SIG-M5 (cell line): Measurements from ENCODE around the gene AMHR2.

Source experiments
- DNase-seq: peaks from one replicate; lab custom pipeline; 2025; lab: John Stamatoyannopoulos, UW

AMHR2 gene

DNA sequence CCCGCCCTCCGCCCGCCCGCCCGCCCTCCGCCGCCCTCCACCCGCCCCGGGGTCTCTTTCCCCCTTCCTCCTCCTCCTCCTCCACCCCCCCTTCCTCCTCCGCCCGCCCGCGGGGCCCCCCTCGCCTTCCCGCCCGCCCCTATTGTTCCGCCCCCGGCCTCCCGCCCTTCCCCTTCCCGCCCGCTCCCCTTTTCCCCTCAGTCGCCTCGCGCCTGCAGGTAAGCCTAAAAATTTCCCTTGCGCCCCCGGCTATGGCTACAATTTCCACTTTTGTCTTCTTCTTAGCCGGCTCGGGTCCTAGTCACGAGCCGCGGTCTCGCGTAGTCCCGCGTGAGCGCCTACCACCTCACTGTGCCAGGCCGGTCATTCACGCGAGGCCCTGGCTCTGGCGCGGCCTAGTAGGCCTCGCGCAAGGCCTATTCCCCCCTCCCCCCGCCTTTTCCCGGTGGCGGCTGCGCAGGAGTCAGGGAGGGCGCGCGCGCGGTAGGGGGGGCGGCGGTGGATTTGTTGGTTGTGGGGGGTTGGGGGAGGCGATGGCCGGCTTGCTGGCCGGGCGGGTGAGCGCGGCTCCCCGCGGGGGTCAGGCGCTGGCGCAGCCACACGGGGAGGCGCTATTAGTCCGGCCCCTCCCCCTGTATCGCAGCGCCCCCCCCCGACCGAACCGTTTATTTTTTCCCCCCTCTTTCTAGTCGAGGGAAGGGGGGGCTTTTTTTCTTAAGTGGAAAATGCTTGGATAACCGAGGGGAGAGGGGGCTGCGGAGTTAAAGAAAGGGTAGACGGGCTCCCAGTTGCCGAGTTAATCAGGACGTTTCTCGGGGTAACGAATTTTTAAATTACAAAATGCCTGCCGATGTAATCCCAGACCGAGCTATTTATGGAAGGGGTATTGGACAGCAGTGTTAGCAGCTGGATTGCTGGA lies 28.8 kb downstream of the AMHR2 start:
- DNase-seq: no peak

DNA sequence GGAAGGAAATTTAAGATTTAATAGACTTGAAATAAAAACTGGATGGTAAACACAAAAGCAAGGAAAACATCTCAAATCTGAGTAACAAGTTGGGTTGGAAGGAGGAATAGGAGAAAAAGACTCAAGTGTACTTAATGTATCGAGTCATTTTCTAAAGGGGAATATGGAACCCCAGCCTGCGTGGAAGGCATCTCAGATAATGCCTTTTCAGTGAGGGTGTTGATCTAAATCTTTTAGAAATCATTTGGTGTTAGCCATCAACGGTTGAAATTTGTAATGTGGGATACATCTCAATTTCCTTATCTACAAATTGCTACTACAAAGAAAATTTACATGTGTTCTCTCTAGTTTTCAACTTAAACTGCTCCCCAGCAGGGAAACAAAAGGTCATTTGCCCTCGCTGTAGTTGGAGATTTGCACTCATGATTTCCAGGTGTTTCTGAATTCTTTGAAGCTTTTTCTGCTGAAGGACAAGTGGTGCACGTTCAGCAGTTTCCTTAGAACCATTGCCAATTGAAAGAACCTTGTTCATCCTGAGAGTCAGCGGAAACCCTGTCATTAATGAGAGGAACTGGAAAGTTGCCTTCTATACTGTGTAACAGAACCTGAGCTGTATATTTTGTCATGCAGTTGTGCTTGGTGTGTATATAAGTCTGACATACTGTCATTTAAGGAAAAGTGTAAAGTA lies 30.4 kb downstream of the AMHR2 start:
- no peak for DNase-seq

DNA sequence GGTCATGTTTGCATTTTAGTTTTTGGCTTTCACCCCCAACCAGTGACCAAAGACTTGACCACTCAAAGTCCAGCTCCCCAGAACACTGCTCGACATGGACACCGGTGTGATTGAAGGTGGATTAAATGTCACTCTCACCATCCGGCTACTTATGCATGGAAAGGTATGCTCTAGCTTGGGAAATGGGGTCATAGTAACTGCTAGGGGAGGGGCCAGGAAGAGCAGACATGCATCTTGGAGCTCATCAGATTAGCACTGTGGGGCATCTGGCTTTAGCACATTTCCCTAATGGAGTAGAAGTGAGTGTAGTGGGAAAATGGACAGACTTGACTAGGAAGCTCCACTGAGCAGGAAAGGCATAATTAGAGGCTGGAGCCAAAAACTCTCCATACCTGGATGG lies 31.1 kb downstream of the AMHR2 start:
- DNase-seq: no peak

DNA sequence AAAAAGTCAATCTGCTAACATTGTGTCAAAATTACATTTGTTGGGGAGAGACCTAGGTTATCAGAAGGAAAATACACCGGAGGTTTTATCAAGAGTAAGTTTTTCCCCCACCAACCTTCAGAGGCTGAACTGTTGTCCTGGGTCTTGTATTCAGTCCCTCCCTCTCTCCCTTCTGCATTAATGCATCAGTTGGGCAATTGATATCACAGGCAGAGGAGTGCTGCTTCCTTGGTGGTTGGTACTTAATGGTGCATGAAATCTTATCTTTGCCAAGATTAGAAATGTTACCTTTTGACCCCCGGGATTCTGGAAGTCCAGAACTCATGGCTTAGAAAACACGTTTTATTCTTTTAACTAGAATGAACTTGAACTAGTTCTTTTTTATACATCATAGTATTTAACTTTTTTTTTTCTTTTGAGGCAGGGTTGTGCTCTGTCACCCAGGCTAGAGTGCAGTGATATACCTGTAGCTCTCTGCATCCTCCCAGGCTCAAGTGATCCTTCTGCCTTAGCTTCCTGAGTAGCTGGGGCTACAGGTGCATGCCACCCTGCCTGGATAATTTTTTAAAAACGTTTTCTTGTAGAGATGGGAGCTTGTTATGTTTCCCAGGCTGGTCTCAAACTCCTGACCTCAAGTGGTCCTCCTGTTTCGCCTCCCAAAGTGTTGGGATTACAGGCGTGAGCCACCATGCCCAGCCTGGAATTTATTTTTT lies 33.2 kb downstream of the AMHR2 start:
- DNase-seq: no peak

DNA sequence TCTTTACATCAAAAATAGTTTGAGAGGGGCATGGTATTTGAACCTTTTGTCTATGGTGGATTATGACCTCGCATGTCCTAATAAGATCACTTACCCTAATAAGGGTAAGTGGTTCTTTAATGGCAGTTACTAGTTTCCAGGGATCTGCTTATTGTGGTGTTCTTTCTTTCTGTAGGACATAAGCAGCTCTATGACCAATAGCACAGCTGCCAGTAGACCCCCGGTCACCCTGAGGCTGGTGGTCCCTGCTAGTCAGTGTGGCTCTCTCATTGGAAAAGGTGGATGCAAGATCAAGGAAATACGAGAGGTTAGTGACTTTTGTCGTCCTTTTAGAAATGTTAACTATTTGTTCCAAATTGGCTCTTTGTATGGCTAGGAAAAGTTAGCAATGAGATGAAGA lies 35.4 kb downstream of the AMHR2 start:
- no peak for DNase-seq

DNA sequence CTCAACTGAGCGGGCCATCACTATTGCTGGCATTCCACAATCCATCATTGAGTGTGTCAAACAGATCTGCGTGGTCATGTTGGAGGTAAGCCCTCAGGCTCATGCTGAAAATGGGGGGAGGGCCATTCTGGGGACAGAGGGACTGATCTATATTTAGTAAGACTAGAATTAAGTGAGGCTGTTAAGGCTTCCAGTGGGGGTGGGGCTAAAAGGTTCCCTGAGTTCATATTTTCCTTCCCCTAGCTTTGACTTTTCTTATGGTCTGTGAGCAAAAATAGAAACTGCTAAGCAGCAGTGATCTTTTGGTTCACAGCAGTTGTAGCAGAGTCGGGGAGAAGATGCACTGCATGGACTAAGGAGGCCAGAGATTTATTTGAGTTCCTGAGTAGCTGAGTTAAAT lies 37.4 kb downstream of the AMHR2 start:
- DNase-seq: no peak

DNA sequence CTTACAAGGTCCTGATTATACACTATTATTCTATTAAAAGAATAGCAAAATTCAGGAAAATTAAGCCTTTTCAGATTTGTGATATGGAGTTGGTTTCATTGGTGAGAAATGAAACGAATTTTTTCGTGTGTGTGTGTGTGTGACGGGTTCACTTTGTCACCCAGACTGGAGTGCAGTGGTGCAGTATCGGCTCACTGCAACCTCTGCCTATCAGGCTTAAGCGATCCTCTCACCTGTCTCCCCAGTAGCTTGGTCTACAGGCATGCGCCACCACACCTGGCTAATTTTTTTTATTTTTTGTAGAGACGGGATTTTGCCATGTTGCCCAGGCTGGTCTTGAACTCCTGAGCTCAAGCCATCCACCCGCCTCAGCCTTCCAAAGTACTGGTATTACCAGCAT lies 37.9 kb downstream of the AMHR2 start:
- no peak for DNase-seq

DNA sequence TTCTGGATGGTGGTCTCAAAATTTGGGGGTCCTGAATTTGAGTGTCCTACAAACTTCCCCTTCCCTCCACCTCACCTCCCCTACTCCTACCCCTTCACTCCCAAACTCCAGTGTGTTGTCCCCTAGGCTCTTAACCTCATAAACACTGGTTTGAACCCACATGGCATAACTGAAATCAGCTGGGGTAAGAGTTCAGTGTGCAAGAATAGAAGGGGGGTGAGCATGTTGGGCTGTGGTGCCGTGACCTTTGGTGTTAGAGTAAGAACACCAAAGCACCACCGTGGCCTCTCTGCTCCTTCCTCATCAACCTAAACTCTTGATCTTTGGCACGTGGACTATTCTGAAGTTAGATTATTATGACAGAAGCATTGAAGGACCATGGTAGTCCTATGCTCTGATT lies 39.3 kb downstream of the AMHR2 start:
- DNase-seq: no peak

DNA sequence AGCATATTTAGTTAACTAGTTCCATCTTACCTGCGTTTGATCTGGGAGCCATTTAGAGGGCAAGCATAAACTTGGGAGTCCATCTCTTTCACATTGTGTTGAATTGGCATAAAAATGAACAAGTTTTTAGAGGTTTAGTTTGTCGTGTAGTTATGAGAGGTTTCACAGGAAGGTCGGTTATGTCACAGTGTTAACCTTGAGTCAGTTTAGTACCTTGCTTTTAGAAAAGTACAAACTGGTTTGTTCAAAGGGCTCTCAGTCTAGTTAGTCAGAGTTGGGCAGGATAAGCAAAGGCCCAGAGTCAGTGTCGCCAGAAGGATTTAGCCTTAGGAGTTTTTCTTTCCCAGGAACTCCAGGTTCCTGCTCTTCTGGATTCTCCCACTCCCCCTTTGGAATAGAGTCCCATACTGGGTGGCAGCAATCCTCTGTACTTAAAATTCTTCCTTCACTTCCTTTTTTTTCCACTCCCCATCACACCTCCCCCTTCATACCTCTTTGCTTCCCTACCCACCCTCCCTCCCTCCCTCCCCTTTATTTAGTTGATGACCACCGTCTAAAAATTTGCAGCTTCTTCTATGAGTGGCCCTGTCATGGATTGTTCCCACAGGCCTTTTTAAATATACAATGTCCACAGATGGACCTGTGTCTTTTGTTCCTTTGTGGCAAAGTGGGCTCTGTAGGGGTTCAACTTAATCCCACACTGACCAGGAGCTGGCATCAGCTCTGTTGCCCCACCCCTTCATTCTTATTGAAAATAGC lies 40.3 kb downstream of the AMHR2 start:
- no peak for DNase-seq

DNA sequence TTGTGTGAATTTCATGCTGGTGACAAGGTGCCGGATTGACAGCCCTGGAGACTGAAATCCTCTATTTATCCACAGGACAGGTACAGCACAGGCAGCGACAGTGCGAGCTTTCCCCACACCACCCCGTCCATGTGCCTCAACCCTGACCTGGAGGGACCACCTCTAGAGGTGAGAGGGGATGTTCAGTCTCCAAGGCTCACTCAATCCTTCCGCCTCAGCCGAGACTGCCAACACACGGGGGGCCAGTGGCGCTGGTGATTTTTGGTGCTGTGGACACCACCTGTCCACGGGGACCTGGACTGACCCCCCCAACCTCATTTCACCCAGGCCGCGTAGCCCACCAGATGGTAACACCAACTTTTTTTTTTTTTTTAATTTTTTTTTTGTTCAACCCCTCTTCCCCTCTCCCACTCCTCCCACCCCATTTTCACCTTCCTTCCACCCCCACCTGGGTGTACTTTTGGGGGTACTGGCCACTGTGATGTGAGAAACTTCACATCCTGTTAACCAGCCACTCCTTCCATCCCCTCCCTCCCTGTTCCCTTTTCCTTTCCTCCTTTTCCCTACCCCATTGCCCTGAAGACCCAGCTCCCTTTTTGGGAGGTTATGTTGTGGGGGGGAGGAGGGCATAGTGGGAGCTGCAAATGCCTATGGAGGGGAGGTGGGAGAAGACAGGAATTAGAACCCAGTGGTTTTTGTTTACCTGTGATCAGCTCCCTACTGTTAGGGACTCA lies 41.2 kb downstream of the AMHR2 start:
- DNase-seq: no peak

DNA sequence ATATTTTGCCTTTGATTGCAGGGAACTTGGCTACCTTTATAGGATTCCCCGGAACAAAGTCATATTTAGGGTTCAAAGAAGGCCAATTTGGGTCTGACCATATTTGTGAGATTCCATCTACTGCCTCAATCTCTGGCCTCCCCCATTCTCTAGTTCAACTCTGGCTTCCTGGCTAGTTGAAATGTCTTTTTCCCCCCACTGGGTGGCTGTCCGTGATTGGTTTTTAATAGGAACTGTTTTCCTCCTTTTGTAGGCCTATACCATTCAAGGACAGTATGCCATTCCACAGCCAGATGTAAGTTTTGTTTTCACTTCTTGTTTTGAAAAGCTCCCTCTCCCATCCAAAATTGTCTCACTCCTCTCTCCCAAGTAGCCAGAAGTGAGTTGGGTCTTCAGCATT lies 42.0 kb downstream of the AMHR2 start:
- no peak for DNase-seq

DNA sequence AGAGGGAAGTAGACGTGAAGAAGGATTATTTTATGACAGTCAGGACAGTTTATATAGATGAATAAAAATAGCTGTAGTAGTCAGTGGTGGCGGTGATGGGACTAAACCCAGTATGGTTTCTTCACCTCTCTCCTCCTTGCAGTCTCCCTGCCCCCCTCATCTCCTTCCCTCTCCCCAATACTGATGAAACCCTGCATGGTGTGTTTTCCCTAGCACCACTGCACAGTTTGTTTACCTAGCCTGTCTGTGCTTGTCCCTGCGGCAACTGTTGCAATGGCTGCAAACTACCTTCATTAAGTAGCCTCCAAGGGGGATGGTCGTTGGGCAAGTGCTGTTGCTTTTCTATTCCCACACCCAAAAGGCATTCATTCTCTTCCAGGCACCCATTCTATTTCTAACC lies 43.0 kb downstream of the AMHR2 start:
- no peak for DNase-seq

DNA sequence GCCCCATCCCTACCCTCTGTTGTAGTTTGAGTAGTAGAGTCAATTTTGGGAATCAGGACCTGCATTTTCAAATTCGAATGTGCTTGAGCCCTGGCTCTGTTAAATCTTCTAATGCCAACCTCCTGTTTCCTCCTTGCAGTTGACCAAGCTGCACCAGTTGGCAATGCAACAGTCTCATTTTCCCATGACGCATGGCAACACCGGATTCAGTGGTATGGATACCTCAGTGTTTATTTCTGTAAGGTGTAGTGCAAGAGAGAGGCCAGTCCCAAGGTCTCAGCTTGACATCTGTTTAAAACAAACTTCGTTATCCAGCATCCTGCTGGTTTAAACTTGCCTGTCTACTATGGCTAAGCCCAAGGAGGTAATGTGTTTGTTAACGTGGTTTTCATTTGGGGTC lies 43.4 kb downstream of the AMHR2 start:
- DNase-seq: no peak

DNA sequence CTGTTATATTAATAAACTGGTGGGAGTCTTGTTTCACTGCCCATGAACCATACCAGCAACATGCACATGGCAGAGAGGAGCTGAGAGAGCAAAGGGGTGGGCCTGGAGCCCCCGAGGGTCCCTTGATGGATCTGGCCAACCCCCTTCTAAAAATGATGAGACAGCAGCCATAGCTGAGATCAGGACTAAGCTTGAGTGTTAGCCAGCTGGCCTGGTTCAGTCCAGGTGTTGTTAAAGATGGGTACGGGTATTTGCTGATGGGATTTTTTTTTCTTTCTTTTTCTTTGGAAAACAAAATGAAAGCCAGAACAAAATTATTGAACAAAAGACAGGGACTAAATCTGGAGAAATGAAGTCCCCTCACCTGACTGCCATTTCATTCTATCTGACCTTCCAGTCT lies 44.2 kb downstream of the AMHR2 start:
- DNase-seq: no peak

DNA sequence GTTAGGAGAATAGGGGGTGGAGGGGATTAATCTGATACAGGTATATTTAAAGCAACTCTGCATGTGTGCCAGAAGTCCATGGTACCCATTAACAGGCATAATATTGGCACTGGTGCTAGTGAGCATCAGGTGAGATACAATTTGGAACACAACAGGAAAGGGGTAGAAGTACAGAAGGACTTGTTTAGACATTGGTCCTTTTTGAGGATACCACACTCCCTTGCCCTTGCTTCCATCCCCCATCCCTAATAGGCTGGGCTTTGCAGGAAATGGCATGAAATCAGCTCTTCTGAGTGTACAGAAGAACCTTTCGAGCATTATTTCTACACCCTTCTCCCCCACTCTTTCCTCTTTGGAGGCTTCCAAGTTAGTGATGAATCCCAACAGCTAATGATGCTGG lies 44.6 kb downstream of the AMHR2 start:
- DNase-seq: no peak

DNA sequence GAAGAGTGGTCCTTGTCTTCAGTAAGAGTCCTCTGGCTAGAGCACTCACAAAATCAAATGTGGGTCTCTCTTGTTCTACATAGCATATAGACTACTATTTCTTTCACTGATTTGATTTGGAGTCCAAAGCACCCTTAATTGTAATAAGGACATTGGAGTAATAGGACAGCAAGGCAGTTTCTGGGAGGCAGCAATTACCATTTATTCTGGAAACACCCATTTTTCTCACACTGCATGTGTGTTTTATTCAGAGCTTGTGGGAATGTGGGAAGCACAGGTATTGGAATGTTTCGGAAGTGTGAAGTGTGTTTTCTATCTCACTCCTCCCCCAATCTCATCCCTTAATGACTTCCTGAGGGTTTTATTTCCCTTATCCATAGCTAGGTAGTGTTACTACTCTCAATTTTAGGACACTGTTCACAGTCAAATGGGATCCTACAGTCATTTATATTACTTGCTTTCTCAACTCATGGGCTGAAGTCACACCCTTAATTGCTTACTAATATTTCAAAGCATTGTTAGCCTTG lies 48.5 kb downstream of the AMHR2 start:
- no peak for DNase-seq

DNA sequence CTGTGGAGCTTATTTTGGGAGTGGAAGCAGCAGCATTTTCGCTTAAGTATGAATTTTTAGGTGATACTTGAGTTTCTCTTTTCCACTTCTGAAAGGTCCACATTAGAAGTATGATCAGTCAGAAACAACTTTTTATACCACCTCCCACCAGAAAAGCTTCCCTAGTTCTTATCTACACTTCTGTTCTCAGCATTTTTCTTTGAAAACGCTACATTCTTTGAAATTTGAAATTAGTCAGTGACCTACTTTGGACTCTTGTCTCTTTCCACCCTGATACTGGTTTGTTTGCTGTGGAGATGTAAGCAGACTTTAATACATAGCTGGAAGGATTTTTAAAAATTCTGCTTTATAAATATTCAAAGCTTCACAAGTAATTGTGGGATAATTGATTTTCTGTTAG lies 50.4 kb downstream of the AMHR2 start:
- DNase-seq: no peak

DNA sequence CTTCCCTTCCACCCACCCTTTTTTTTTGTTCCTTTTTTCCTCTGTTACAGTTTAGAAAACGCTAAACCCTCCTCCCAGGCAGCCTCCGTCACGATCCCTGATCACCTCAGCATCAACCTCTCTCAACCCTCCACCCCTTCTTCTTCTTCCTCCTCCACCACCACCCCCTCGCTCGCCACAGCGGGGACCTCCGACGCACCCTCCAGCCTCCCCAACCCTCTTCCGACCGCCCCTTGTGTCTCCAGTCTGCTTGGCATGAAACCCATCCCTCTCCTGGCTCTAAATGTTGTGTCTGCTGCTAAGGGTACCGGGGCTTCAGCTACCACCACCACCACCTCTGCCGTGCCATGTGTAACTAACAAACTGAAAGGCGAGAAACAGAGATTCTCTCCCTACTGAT lies 51.2 kb downstream of the AMHR2 start:
- DNase-seq: no peak

DNA sequence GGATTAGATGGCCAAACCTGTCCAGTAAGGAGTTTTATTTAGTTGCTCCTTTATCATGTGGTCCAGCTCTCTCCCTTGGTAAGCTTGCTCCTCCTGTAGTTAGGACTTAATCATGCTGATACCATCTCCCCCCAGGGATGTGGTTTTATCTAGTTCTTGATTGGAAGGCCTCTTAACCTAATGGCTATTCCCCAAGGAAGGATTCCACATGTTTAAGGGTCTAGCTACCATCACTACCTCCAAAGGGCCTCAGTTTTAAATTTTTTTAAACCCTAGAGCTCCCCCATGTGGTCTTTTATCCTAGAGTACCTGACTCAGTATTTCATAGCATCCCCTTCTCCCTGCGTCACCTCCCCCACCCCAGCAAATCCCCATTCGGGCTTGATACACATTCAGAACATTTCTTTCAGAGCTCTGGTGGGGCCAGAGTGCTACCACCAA lies 53.1 kb downstream of the AMHR2 start:
- DNase-seq: no peak

DNA sequence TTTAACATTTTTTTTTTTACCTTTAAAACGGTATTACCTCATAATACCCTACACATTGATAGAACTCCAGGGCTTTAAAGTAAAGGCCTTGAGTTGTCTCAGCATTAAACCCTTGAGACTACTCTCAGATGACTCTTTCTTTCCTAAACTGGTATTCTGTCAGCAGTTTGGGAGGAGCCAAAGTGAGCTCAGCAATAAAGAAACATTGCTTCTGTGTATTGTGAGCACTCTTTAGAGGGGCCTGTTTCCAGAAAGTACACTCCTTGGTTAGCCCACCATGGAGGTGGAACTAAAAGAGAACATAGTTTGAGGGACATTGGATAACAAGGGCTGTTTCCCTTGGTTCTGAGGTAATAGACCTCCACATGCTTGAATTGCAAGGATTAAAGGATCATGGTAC lies 55.2 kb downstream of the AMHR2 start:
- DNase-seq: no peak

DNA sequence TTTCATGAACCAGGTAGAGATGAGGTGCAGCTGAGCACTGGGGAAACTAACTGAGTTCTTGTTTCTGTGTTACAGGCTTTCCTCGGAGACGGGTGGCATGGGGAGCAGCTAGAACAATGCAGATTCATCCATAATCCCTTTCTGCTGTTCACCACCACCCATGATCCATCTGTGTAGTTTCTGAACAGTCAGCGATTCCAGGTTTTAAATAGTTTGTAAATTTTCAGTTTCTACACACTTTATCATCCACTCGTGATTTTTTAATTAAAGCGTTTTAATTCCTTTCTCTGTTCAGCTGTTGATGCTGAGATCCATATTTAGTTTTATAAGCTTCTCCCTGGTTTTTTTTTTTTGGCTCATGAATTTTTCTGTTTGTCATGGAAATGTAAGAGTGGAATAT lies 55.7 kb downstream of the AMHR2 start:
- DNase-seq: no peak
